HL-60 (cell line): ENCODE results near the gene PLCB1.

Experiments
- DNase-seq, 2 experiments: peaks; one replicate each; pipeline ENCODE4 v3.0.0-alpha.2; 2010 to 2020; ENCODE audit warnings: low read depth in 1 of 2, low spot score in 1 of 2
- H3K27ac ChIP-seq: fragments of 250-450 bp; sonication (Bioruptor Pico); replicated peaks from 2 replicates; pipeline ENCODE4 v1.5.1; 2020; ENCODE audit warnings: mild to moderate bottlenecking, moderate library complexity
- H3K27me3 ChIP-seq: fragments of 250-450 bp; sonication (Bioruptor Pico); 2 replicates; pipeline ENCODE4 v1.5.1; 2021; ENCODE audit warnings: mild to moderate bottlenecking, moderate library complexity; ENCODE audit not compliant: insufficient read depth, poor library complexity, severe bottlenecking
- H3K4me3 ChIP-seq: replicated peaks from 2 replicates; pipeline ENCODE4 v1.5.1; 2011; ENCODE audit warnings: mild to moderate bottlenecking, control low read depth, low read length; ENCODE audit not compliant: insufficient read depth
- CTCF ChIP-seq: IDR thresholded peaks from one replicate; pipeline ENCODE4 v1.5.1; 2011; ENCODE audit warnings: low read length, control low read depth, inconsistent platforms; ENCODE audit not compliant: insufficient read depth
- GABPA ChIP-seq: IDR thresholded peaks from 2 replicates; pipeline ENCODE4 v1.6.1; 2012; ENCODE audit warnings: low read depth
- POLR2AphosphoS5 ChIP-seq: IDR thresholded peaks from 2 replicates; pipeline ENCODE4 v1.6.1; 2012; ENCODE audit warnings: low read depth
- REST ChIP-seq: IDR thresholded peaks from 2 replicates; pipeline ENCODE4 v1.6.1; 2012; ENCODE audit warnings: low read depth; ENCODE audit not compliant: insufficient replicate concordance
- SPI1 ChIP-seq: IDR thresholded peaks from 2 replicates; pipeline ENCODE4 v1.6.1; 2012; ENCODE audit warnings: low read depth, mild to moderate bottlenecking, borderline replicate concordance

PLCB1 gene

GRCh38 chr20:8126181-8126580 is 5.9 kb upstream of the PLCB1 start:
- H3K4me3 ChIP-seq: no peak overlapping the region
- no peak overlapping the region for H3K27ac ChIP-seq
- DNase-seq: no peak
- TF ChIP-seq SPI1: no peak
- TF ChIP-seq GABPA: no peak
- no peak for TF ChIP-seq CTCF
- no peak for TF ChIP-seq REST
- no peaks in the 10 kb centered on the region for H3K27me3 ChIP-seq

GRCh38 chr20:8126841-8127378 is 5.2 kb upstream of the PLCB1 start:
- Histone ChIP-seq H3K27me3 (no peaks in the 10 kb centered on the region), H3K27ac (no peak overlapping the region), H3K4me3 (no peak overlapping the region)
- no peak for TF ChIP-seq POLR2AphosphoS5
- no peak for TF ChIP-seq CTCF
- no peak for TF ChIP-seq SPI1
- TF ChIP-seq GABPA: no peak
- no peak for TF ChIP-seq REST
- DNase-seq: no peak

GRCh38 chr20:8127553-8128255 is 4.4 kb upstream of the PLCB1 start:
- H3K27me3 ChIP-seq: no peaks in the 10 kb centered on the region
- H3K27ac ChIP-seq: no peak overlapping the region
- DNase-seq: no peak
- no peak overlapping the region for H3K4me3 ChIP-seq
- no peak for TF ChIP-seq GABPA
- no peak for TF ChIP-seq POLR2AphosphoS5
- no peak for TF ChIP-seq REST
- no peak for TF ChIP-seq CTCF
- no peak for TF ChIP-seq SPI1
